ENCODE measurements around the gene GGCX. TPM values are rescaled to one million over a fixed set of nuclear protein-coding genes. Genes with fewer than 3 reads are reported as not detected.

GGCX gene
- total and polyA plus RNA-seq, 2 of the 13 experiments (the other 11 are each of a cell fraction or from before 2014, with no cell fraction given), result 72.5 to 103 TPM

DNA sequence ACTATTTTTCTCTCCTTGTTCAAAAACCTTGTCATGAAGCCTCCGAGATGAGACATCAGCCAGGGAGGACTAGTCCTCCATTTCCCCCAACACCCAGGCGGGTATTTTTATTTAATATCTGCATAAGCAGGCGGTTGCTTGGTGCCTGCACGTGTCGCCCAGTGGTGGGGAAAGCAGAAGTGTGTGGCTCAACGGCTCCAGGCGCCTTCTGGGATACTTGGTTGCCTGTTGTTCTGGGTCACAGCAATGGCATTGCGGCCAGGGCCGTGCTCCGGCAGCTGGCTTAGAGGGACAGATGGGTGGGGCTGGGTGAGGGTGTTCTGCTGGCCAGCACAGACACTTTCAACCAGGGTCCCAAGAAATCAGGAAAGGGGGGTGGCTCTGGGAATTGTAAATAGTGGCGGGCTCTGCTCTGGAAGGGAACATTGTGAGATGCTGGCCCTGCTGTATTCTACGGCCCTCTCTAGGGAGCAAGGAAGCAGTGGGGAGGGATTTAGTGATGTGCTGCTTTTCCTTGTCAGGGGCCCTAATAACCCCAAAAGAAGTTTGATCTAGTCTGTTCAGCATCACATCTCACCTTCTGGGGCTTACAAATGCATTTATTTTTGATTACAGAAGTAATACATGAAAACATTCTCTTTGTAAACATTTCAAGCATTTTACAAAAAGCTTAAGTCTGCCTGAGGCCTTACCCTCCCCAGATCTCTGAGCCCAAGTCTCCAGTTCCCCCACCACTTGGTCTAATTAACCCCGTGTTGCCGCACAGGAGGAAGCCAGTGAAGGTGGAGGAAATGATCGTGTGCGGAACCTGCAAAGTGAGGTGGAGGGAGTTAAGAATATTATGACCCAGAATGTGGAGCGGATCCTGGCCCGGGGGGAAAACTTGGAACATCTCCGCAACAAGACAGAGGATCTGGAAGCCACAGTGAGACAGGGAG is 17.2 kb upstream of the GGCX start (continued):
- TF ChIP-seq ZNF263 (CRISPR knock-in tag; IDR thresholded peaks at IDR 0.05) (no peak), SRSF4 (IDR thresholded peaks at IDR 0.05; ENCODE audit: low read depth, low read length, poor library complexity, severe bottlenecking) (no peak), PRDM15 (CRISPR knock-in tag; IDR thresholded peaks at IDR 0.05) (no peak), NR2C2 (CRISPR knock-in tag; IDR thresholded peaks at IDR 0.05; ENCODE audit: borderline replicate concordance) (0 out of 2 replicates have a peak, but pooled peaks have one; percentile 41), NR2F6 (IDR thresholded peaks at IDR 0.05) (0 out of 2 replicates have a peak, but pooled peaks have one; percentile 45), NR2F6 (CRISPR knock-in tag; IDR thresholded peaks at IDR 0.05) (no peak), ZNF503 (CRISPR knock-in tag; IDR thresholded peaks at IDR 0.05) (no peak), MIER2 (CRISPR knock-in tag; IDR thresholded peaks at IDR 0.05) (no peak), SIX1 (CRISPR knock-in tag; IDR thresholded peaks at IDR 0.05; ENCODE audit: borderline replicate concordance) (no peak), ZNF619 (CRISPR knock-in tag; IDR thresholded peaks at IDR 0.05) (no peak), ZNF704 (CRISPR knock-in tag; IDR thresholded peaks at IDR 0.05; ENCODE audit: borderline replicate concordance) (0 out of 2 replicates have a peak, but pooled peaks have one; percentile 51), ZNF75D (CRISPR knock-in tag; IDR thresholded peaks at IDR 0.05; ENCODE audit: borderline replicate concordance) (no peak), ZSCAN20 (CRISPR knock-in tag; IDR thresholded peaks at IDR 0.05; ENCODE audit: borderline replicate concordance) (no peak), CBFB (CRISPR knock-in tag; IDR thresholded peaks at IDR 0.05) (no peak), AHDC1 (CRISPR knock-in tag; IDR thresholded peaks at IDR 0.05; ENCODE audit: borderline replicate concordance) (peak; percentile 54; the same call in 1 of the 2 replicates), ZNF775 (CRISPR knock-in tag; IDR thresholded peaks at IDR 0.05; ENCODE audit: borderline replicate concordance) (no peak)

Measured in HepG2 (cell line).